ENCODE data around the gene ACTA1.
"Not testable (repeated sequence)": the region's sequence is repeated elsewhere in the genome, so short reads cannot be mapped to it uniquely, and the experiment has no call there.

Gene ACTA1

DNA sequence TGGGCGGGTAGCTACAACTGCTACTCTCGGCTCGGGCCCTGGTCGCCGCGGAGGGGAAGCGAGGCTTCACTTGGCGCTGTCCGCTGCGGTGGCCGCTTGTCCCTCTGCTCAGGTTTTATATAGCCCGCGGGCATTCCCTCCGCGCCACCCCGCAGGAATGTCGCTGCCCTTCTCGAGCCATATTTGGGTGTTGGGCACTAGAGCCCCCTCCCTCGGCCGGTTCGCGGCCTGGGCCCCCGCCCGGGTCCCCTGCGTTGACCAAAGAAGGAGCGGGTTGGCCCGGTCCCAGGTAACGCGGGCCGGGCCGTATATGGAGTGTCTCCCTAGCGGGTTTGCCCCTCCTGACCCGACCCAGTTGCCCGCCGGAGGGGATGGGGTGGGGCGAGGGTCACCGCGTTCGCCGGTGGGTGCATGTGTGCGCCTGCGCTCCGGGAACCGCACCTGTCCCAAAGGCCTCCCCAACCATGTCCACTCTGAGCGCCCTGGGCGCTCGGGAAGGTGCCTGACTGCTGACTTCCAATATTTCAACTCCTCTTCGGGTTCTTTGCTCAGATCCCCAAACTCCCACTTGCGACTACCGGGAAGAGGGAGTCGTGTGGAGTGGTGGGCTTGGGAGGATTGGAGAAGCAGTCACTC is at the start of gene ACTA1:
Gene ACTA1, minus strand, starts transcription at position 90 of the 636 bp plus-strand sequence. CDS start 979 bp downstream, outside the sequence.
- TF ChIP-seq ZFX (IDR thresholded peaks at IDR 0.05; ENCODE audit: borderline replicate concordance), result no peak
- TF ChIP-seq, protein P1, sequence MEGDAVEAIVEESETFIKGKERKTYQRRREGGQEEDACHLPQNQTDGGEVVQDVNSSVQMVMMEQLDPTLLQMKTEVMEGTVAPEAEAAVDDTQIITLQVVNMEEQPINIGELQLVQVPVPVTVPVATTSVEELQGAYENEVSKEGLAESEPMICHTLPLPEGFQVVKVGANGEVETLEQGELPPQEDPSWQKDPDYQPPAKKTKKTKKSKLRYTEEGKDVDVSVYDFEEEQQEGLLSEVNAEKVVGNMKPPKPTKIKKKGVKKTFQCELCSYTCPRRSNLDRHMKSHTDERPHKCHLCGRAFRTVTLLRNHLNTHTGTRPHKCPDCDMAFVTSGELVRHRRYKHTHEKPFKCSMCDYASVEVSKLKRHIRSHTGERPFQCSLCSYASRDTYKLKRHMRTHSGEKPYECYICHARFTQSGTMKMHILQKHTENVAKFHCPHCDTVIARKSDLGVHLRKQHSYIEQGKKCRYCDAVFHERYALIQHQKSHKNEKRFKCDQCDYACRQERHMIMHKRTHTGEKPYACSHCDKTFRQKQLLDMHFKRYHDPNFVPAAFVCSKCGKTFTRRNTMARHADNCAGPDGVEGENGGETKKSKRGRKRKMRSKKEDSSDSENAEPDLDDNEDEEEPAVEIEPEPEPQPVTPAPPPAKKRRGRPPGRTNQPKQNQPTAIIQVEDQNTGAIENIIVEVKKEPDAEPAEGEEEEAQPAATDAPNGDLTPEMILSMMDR (IDR thresholded peaks at IDR 0.05), result no peak
- H3K27ac ChIP-seq, result no peak within 1 kb of the TSS

DNA sequence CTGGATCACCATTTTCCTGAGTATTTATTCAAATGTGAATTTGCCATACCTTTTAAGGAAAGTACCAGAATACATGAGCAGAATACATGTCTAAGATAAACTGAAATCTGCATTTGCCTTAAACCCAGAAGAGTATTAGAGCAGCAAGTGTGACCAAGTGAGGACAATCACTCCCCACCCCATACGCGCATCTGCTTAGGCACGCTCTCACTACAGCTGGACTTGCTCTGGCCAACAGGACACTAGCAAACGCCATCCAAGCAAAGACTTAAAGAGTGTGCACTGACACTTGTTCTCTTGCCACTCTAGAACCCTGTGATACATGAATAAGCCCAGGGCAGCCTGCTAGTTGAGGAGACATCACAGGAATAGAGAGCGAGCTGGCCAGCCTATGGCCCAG is 48.6 kb upstream of the ACTA1 start:
- TF ChIP-seq ZFX (IDR thresholded peaks at IDR 0.05; ENCODE audit: borderline replicate concordance), result no peak
- TF ChIP-seq, protein P1 (IDR thresholded peaks at IDR 0.05), result no peak
- H3K27ac ChIP-seq, result no peak overlapping the region

- TF ChIP-seq, protein P1 (IDR thresholded peaks at IDR 0.05), result no peak
- no peak for TF ChIP-seq ZFX (IDR thresholded peaks at IDR 0.05; ENCODE audit: borderline replicate concordance)
- H3K27ac ChIP-seq, result no peak overlapping the region
These were observed 46.6 kb upstream of the ACTA1 start for GRCh38 chr1:229480495-229480894.

DNA sequence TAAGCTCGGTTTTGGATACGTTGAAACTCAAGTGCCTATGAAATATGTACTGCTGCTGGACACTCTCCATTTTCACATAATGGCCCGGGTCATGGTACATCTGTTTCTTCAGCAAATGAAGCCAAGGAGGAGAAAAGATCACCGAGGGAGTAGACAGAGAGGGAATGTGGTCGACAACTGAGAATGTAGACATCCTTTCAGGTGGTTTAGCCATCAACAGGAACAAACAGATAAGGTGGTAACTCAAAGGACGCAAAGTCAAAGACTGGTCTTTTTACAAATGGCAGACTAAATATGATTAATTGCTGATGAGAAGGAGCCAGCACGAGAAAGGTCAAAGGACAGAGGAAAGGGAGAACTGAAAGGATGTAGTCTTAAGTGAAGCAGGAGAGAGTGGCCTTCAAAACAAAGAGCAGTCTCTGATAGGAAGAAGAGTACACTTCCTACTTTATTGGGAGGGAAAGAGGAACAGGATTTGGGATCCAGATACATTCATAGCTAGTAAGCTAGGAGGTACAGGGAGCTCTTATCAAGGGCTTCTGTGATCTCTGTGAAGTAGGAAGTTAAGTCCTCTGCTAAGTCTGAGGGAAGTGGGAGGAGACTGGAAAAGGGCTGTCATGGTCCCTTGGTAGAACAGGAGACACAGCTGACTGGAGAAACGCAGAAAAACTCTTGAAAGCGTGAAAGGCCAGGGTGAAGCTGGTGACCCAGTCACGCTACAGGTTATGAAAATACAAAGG is 45.9 kb upstream of the ACTA1 start:
- TF ChIP-seq, protein P1 (IDR thresholded peaks at IDR 0.05), result no peak
- TF ChIP-seq ZFX (IDR thresholded peaks at IDR 0.05; ENCODE audit: borderline replicate concordance), result no peak
- H3K27ac ChIP-seq, result no peak overlapping the region

- no peak for TF ChIP-seq ZFX (IDR thresholded peaks at IDR 0.05; ENCODE audit: borderline replicate concordance)
- TF ChIP-seq, protein P1 (IDR thresholded peaks at IDR 0.05), result no peak
These were observed 45.0 kb upstream of the ACTA1 start for GRCh38 chr1:229478852-229479251.

DNA sequence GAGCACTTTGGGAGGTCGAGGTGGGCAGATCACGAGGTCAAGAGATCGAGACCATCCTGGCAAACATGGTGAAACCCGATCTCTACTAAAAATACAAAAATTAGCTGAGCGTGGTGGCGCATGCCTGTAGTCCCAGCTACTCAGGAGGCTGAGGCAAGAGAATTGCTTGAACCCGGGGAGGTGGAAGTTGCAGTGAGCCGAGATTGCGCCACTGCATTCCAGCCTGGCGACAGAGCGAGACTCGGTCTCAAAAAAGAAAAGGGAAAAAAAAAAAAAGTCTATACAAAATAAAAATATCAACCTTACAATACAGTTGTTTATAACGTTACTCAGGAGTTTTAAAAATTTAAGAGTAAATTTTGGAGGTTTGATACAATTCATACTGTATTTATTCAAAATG is 42.0 kb upstream of the ACTA1 start:
- H3K27ac ChIP-seq, result not testable (repeated sequence)

More at GRCh38 chr1:229478852-229479251, 45.0 kb upstream of the ACTA1 start:
- no peak overlapping the region for H3K27ac ChIP-seq

GRCh38 chr1:229474509-229474908 is 40.6 kb upstream of the ACTA1 start:
- no peak for TF ChIP-seq ZFX (IDR thresholded peaks at IDR 0.05; ENCODE audit: borderline replicate concordance)
- TF ChIP-seq, protein P1 (IDR thresholded peaks at IDR 0.05), result no peak

More at GRCh38 chr1:229474509-229474908, 40.6 kb upstream of the ACTA1 start:
- no peak overlapping the region for H3K27ac ChIP-seq

Data from 22Rv1 (cell line).